ENCODE results near the gene HAX1. TPM values are rescaled to one million over a fixed set of nuclear protein-coding genes. Genes with fewer than 3 reads are reported as not detected.
"Not testable (repeated sequence)": the region's sequence is repeated elsewhere in the genome, so short reads cannot be mapped to it uniquely, and the experiment has no call there.

HAX1 gene
- total and polyA plus RNA-seq, 2 experiments from 2014 or later: 73.2 to 92.0 TPM

- Histone ChIP-seq H3K4me2 (no peak overlapping the region), H3F3A (replicated peaks; ENCODE audit: low read depth) (no peaks in the 10 kb centered on the region), H3K27ac (ENCODE audit: low read depth) (no peak overlapping the region), H3K9me2 (ENCODE audit: insufficient read depth) (no peaks in the 10 kb centered on the region), H4K20me1 (replicated peaks; ENCODE audit: insufficient read depth) (no peaks in the 10 kb centered on the region), H3K4me3 (no peak overlapping the region), H3K79me2 (replicated peaks; ENCODE audit: insufficient read depth) (no peaks in the 10 kb centered on the region), H3K36me3 (ENCODE audit: insufficient read depth) (no peaks in the 10 kb centered on the region), H2AFZ (no peak overlapping the region), H3K4me1 (ENCODE audit: insufficient read depth) (no peaks in the 10 kb centered on the region), H3K27me3 (ENCODE audit: insufficient read depth) (no peaks in the 10 kb centered on the region)
- Mint-ChIP-seq H3K36me3 (ENCODE audit: low read depth) (no peaks in the 10 kb centered on the region), H3K27ac (no peak overlapping the region), H3K4me3 (no peak overlapping the region), H3K4me1 (no peaks in the 10 kb centered on the region), H3K27me3 (ENCODE audit: insufficient read depth, low read depth, poor library complexity) (peaks cover 5% of the 10 kb centered on the region), H3K9me3 (peaks cover 5% of the 10 kb centered on the region)
- no peak for DNase-seq (ENCODE audit: low spot score)
- no peak for TF ChIP-seq ZNF114 (CRISPR knock-in tag; IDR thresholded peaks at IDR 0.05)
- TF ChIP-seq, protein P1, sequence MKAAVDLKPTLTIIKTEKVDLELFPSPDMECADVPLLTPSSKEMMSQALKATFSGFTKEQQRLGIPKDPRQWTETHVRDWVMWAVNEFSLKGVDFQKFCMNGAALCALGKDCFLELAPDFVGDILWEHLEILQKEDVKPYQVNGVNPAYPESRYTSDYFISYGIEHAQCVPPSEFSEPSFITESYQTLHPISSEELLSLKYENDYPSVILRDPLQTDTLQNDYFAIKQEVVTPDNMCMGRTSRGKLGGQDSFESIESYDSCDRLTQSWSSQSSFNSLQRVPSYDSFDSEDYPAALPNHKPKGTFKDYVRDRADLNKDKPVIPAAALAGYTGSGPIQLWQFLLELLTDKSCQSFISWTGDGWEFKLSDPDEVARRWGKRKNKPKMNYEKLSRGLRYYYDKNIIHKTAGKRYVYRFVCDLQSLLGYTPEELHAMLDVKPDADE (IDR thresholded peaks at IDR 0.05): no peak
- no peak for TF ChIP-seq ZNF462 (CRISPR knock-in tag; IDR thresholded peaks at IDR 0.05)
- no peak for TF ChIP-seq EZH2phosphoT487 (IDR thresholded peaks at IDR 0.05; ENCODE audit: unreplicated experiment)
- no peak for TF ChIP-seq NANOG (IDR thresholded peaks at IDR 0.05; ENCODE audit: borderline replicate concordance)
- TF ChIP-seq POLR2AphosphoS5 (IDR thresholded peaks at IDR 0.05; ENCODE audit: low read depth): no peak
- no peak for TF ChIP-seq CREB1 (CRISPR knock-in tag; IDR thresholded peaks at IDR 0.05; ENCODE audit: low read depth)
- TF ChIP-seq EZH2 (IDR thresholded peaks at IDR 0.05; ENCODE audit: low read depth, unreplicated experiment): no peak
- TF ChIP-seq ZNF331 (CRISPR knock-in tag; IDR thresholded peaks at IDR 0.05; ENCODE audit: low read depth): no peak
- no peak for ATAC-seq
These were observed 33.7 kb downstream of the HAX1 start for GRCh38 chr1:154306151-154306550.

GRCh38 chr1:154307670-154308270 lies 35.3 kb downstream of the HAX1 start:
- not testable (repeated sequence) for H3K4me3 Mint-ChIP-seq; H4K20me1 ChIP-seq (replicated peaks; ENCODE audit: insufficient read depth); H3K4me1 ChIP-seq (ENCODE audit: insufficient read depth); H2AFZ ChIP-seq; H3K27ac Mint-ChIP-seq; H3K27ac ChIP-seq (ENCODE audit: low read depth); H3K27me3 ChIP-seq (ENCODE audit: insufficient read depth); H3F3A ChIP-seq (replicated peaks; ENCODE audit: low read depth); H3K36me3 ChIP-seq (ENCODE audit: insufficient read depth); H3K4me2 ChIP-seq; H3K79me2 ChIP-seq (replicated peaks; ENCODE audit: insufficient read depth); ATAC-seq; H3K4me3 ChIP-seq; H3K9me2 ChIP-seq (ENCODE audit: insufficient read depth); H3K27me3 Mint-ChIP-seq (ENCODE audit: insufficient read depth, low read depth, poor library complexity); H3K36me3 Mint-ChIP-seq (ENCODE audit: low read depth); DNase-seq (ENCODE audit: low spot score); H3K9me3 Mint-ChIP-seq; H3K4me1 Mint-ChIP-seq

DNA sequence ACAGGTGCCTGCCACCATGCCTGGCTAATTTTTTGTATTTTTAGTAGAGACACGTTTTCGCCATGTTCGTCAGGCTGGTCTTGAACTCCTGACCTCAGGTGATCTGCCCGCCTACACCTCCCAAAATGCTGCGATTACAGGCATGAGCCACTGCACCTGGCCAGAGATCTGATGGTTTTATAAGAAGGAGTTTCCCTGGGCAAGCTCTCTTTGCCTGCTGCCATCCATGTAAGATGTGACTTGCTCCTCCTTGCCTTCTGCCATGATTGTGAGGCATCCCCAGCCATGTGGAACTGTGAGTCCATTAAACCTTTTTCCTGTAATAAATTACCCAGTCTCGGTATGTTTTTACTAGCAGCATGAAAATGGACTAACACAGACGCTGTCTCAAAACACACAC lies 36.7 kb downstream of the HAX1 start:
- not testable (repeated sequence) for H2AFZ ChIP-seq; DNase-seq (ENCODE audit: low spot score); ATAC-seq; H4K20me1 ChIP-seq (replicated peaks; ENCODE audit: insufficient read depth); H3K27ac Mint-ChIP-seq; H3K36me3 ChIP-seq (ENCODE audit: insufficient read depth); H3K4me1 Mint-ChIP-seq; H3K4me3 Mint-ChIP-seq; H3K27me3 Mint-ChIP-seq (ENCODE audit: insufficient read depth, low read depth, poor library complexity); H3K79me2 ChIP-seq (replicated peaks; ENCODE audit: insufficient read depth); H3K4me2 ChIP-seq; H3K9me2 ChIP-seq (ENCODE audit: insufficient read depth); H3F3A ChIP-seq (replicated peaks; ENCODE audit: low read depth); H3K36me3 Mint-ChIP-seq (ENCODE audit: low read depth); H3K4me3 ChIP-seq; H3K27ac ChIP-seq (ENCODE audit: low read depth); H3K27me3 ChIP-seq (ENCODE audit: insufficient read depth); H3K9me3 Mint-ChIP-seq; H3K4me1 ChIP-seq (ENCODE audit: insufficient read depth)
